Fibroblast of lung (primary cell): ENCODE data around the gene ANO7.

ENCODE experiments used
- EZH2 ChIP-seq: IDR thresholded peaks from 2 replicates; pipeline ENCODE4 v1.5.1; 2012; ENCODE audit warnings: low read length, control low read depth, mild to moderate bottlenecking; ENCODE audit errors: missing control alignments
- TF ChIP-seq, protein P1 (sequence below), 2 donors: IDR thresholded peaks in 1 of 2; conservative IDR thresholded peaks in 1 of 2; 1 replicate in 1 of 2; 2 replicates in 1 of 2; pipeline ENCODE4 v1.5.1; 2011 to 2012; ENCODE audit warnings: low read length in 2 of 2, control low read depth in 1 of 2, inconsistent platforms in 1 of 2, low read depth in 1 of 2, mild to moderate bottlenecking in 1 of 2

DNA sequence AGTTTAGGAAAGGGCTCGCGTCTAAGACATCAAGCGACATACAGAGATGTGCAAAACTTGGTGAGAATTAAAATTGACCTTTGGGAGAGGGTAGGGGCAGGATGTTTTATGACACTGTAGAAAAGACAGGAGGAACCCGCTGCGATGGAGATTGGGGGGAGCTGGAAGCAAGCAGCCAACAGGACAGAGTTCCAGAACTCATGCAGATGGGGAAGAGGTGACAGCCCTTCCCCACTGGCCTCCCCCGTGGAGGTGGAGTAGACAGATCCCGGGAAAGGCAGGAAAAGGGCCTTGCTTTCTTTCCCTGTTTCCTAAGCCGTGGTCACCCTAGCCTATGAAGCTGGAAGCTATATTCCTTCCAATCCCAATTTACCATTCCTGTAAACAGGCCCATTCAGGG lies 39.1 kb downstream of the ANO7 start:
- TF ChIP-seq, protein P1, sequence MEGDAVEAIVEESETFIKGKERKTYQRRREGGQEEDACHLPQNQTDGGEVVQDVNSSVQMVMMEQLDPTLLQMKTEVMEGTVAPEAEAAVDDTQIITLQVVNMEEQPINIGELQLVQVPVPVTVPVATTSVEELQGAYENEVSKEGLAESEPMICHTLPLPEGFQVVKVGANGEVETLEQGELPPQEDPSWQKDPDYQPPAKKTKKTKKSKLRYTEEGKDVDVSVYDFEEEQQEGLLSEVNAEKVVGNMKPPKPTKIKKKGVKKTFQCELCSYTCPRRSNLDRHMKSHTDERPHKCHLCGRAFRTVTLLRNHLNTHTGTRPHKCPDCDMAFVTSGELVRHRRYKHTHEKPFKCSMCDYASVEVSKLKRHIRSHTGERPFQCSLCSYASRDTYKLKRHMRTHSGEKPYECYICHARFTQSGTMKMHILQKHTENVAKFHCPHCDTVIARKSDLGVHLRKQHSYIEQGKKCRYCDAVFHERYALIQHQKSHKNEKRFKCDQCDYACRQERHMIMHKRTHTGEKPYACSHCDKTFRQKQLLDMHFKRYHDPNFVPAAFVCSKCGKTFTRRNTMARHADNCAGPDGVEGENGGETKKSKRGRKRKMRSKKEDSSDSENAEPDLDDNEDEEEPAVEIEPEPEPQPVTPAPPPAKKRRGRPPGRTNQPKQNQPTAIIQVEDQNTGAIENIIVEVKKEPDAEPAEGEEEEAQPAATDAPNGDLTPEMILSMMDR (conservative IDR thresholded peaks at IDR 0.05 in 1 of 2, IDR thresholded peaks at IDR 0.05 in 1 of 2; ENCODE audit: low read depth in 1 of 2, low read length in 2 of 2): no peak
- no peak for TF ChIP-seq EZH2
